Measurements from ENCODE around the gene PRDM4.

- TF ChIP-seq, protein P1, sequence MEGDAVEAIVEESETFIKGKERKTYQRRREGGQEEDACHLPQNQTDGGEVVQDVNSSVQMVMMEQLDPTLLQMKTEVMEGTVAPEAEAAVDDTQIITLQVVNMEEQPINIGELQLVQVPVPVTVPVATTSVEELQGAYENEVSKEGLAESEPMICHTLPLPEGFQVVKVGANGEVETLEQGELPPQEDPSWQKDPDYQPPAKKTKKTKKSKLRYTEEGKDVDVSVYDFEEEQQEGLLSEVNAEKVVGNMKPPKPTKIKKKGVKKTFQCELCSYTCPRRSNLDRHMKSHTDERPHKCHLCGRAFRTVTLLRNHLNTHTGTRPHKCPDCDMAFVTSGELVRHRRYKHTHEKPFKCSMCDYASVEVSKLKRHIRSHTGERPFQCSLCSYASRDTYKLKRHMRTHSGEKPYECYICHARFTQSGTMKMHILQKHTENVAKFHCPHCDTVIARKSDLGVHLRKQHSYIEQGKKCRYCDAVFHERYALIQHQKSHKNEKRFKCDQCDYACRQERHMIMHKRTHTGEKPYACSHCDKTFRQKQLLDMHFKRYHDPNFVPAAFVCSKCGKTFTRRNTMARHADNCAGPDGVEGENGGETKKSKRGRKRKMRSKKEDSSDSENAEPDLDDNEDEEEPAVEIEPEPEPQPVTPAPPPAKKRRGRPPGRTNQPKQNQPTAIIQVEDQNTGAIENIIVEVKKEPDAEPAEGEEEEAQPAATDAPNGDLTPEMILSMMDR (IDR thresholded peaks at IDR 0.05), result no peak
- TF ChIP-seq GABPB1 (CRISPR knock-in tag; IDR thresholded peaks at IDR 0.05) (no peak), ZNF121 (CRISPR knock-in tag; IDR thresholded peaks at IDR 0.05) (no peak)
- TF ChIP-seq, protein P2, sequence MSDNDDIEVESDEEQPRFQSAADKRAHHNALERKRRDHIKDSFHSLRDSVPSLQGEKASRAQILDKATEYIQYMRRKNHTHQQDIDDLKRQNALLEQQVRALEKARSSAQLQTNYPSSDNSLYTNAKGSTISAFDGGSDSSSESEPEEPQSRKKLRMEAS (CRISPR knock-in tag; IDR thresholded peaks at IDR 0.05), result no peak
- TF ChIP-seq, protein P3, sequence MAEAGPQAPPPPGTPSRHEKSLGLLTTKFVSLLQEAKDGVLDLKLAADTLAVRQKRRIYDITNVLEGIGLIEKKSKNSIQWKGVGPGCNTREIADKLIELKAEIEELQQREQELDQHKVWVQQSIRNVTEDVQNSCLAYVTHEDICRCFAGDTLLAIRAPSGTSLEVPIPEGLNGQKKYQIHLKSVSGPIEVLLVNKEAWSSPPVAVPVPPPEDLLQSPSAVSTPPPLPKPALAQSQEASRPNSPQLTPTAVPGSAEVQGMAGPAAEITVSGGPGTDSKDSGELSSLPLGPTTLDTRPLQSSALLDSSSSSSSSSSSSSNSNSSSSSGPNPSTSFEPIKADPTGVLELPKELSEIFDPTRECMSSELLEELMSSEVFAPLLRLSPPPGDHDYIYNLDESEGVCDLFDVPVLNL (CRISPR knock-in tag; IDR thresholded peaks at IDR 0.05; ENCODE audit: borderline replicate concordance, low read depth), result no peak
- TF ChIP-seq, protein P4, sequence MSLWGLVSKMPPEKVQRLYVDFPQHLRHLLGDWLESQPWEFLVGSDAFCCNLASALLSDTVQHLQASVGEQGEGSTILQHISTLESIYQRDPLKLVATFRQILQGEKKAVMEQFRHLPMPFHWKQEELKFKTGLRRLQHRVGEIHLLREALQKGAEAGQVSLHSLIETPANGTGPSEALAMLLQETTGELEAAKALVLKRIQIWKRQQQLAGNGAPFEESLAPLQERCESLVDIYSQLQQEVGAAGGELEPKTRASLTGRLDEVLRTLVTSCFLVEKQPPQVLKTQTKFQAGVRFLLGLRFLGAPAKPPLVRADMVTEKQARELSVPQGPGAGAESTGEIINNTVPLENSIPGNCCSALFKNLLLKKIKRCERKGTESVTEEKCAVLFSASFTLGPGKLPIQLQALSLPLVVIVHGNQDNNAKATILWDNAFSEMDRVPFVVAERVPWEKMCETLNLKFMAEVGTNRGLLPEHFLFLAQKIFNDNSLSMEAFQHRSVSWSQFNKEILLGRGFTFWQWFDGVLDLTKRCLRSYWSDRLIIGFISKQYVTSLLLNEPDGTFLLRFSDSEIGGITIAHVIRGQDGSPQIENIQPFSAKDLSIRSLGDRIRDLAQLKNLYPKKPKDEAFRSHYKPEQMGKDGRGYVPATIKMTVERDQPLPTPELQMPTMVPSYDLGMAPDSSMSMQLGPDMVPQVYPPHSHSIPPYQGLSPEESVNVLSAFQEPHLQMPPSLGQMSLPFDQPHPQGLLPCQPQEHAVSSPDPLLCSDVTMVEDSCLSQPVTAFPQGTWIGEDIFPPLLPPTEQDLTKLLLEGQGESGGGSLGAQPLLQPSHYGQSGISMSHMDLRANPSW (CRISPR knock-in tag; conservative IDR thresholded peaks at IDR 0.05; ENCODE audit: low read depth), result no peak
Observed at GRCh38 chr12:107780298-107780697, 19.4 kb upstream of the PRDM4 start.
